GM23338 (cell line): ENCODE data around the gene KCNH6.

ENCODE experiments used
- EZH2 ChIP-seq: fragments of 200-600 bp; sonication (generic); IDR thresholded peaks from one replicate; pipeline ENCODE4 v1.8.0; 2017; ENCODE audit warnings: antibody characterized with exemption, mild to moderate bottlenecking, low read depth; ENCODE audit not compliant: unreplicated experiment
- JUNB ChIP-seq: IDR thresholded peaks from one replicate; pipeline ENCODE4 v1.6.1; 2016; ENCODE audit warnings: antibody characterized with exemption; ENCODE audit not compliant: unreplicated experiment
- TF ChIP-seq, protein P1 (sequence below), 2 experiments: fragments of 200-600 bp in 1 of 2; sonication (generic) in 1 of 2; conservative IDR thresholded peaks; 2 replicates each; pipeline versions ENCODE4 v1.5.1 to v1.6.1; 2016 to 2017; ENCODE audit warnings: antibody characterized with exemption in 2 of 2, low read depth in 2 of 2, mild to moderate bottlenecking in 2 of 2, moderate library complexity in 1 of 2

DNA sequence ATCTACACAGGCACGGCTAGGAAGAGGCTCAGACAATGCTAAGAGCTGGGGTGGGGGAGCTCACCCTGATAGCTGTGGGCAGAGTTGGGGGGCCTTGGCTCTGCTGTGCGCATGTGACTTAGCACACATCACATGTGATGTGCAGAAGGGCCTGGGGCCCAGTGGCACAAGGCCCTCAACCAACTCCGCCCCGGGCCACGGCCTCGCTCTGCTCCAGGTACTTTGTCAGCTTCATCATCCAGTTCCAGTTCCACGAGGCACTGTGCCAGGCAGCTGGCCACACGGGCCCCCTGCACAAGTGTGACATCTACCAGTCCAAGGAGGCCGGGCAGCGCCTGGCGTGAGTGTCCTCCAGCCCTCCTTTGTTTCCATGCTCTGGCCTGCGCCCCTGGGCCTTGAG is 27.0 kb upstream of the KCNH6 start:
- TF ChIP-seq, protein P1, sequence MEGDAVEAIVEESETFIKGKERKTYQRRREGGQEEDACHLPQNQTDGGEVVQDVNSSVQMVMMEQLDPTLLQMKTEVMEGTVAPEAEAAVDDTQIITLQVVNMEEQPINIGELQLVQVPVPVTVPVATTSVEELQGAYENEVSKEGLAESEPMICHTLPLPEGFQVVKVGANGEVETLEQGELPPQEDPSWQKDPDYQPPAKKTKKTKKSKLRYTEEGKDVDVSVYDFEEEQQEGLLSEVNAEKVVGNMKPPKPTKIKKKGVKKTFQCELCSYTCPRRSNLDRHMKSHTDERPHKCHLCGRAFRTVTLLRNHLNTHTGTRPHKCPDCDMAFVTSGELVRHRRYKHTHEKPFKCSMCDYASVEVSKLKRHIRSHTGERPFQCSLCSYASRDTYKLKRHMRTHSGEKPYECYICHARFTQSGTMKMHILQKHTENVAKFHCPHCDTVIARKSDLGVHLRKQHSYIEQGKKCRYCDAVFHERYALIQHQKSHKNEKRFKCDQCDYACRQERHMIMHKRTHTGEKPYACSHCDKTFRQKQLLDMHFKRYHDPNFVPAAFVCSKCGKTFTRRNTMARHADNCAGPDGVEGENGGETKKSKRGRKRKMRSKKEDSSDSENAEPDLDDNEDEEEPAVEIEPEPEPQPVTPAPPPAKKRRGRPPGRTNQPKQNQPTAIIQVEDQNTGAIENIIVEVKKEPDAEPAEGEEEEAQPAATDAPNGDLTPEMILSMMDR (conservative IDR thresholded peaks at IDR 0.05; ENCODE audit: low read depth in 2 of 2): no peak
- TF ChIP-seq JUNB (no peak), EZH2 (no peak)
